Activated naive CD8-positive, alpha-beta T cell treated with anti-CD3 and anti-CD28 coated beads, Interleukin-2, amount 10 ng/mL, durations not matched to agents 7 days and 5 days (primary cell): ENCODE results near the gene CZIB. TPM values are rescaled to one million over a fixed set of nuclear protein-coding genes. Genes with fewer than 3 reads are reported as not detected.

Source experiments
- ATAC-seq: fragments of 150-1000 bp; cut with Tn5 transposase; one replicate; pipeline ENCODE4 v1.10.0; 2021; ENCODE audit warnings: low read depth, moderate library complexity
- POLR2A ChIA-PET: fragments of 350-600 bp; sonication (Branson Sonifier 250); formaldehyde crosslinking; loops from one replicate; lab custom pipeline; 2021; ENCODE audit warnings: antibody characterized with exemption; lab: Charles Lee
- DNase-seq: peaks from one replicate; pipeline ENCODE4 v3.0.0; 2021
- H3K27ac Mint-ChIP-seq: one replicate; pipeline ENCODE4 v1.8.0; 2022; ENCODE audit warnings: mild to moderate bottlenecking, mixed read lengths
- H3K27me3 Mint-ChIP-seq: one replicate; pipeline ENCODE4 v1.8.0; 2022; ENCODE audit warnings: mild to moderate bottlenecking, moderate library complexity, mixed read lengths
- H3K36me3 Mint-ChIP-seq: one replicate; pipeline ENCODE4 v1.8.0; 2021; ENCODE audit warnings: mild to moderate bottlenecking, mixed read lengths
- H3K4me1 Mint-ChIP-seq: one replicate; pipeline ENCODE4 v1.8.0; 2021; ENCODE audit warnings: mixed read lengths
- H3K4me3 Mint-ChIP-seq: one replicate; pipeline ENCODE4 v1.8.0; 2022; ENCODE audit warnings: mild to moderate bottlenecking, moderate library complexity, mixed read lengths
- H3K9me3 Mint-ChIP-seq: one replicate; pipeline ENCODE4 v1.8.0; 2021; ENCODE audit warnings: mixed read lengths
- total RNA-seq, 2 experiments: library from RNA; stranded (reverse); gene quantifications; one replicate each; pipeline ENCODE4 v1.2.3, GENCODE V29; 2021

Gene CZIB
- total RNA-seq, 2 experiments from 2014 or later, result 57.7 to 63.1 TPM

DNA sequence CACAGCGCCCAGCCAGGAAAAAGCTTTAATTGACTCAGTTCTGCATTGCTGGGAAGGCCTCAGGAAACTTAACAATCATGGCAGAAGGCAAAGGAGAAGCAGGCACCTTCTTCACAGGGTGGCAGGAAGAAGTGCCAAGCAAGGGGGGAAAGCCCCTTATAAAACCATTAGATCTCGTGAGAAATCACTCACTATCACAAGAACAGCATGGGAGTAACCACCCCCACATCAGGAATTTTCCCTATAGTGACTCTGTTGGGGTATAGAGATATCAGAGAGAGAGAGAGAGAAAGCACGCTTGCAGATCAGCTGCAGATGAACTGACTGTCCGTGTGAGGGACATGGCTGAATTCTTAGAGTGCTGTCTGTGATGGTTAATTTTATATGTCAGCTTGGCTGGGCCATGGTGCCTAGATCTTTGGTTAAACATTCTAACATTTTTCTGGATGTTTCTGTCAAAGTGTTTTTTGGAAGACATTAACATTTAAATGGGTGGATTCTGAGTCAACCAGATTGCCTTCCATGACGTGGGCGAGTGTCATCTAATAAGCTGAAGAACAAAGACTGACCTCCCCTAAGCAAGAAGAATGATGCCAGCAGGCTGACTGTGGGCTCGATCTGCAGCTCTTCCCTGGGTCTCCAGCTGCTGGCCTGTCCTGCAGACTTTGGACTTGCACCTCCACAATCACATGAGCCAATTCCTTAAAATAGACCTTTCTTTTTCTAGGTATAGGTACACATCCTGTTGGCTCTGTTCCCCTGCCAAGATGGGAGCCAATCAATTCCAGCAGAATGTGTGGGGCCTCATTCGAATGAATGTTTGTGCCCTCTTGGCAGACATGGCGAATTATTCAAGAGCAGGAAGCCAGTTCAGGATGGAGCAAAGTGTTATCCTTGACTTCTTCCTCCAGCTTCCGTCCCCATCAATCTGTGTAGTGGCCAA, 45.2 kb downstream of the CZIB start:
- no peaks in the 10 kb centered on the region for H3K9me3 Mint-ChIP-seq
- ATAC-seq (no peak), DNase-seq (no peak)
- H3K4me1 Mint-ChIP-seq, result peaks cover 3% of the 10 kb centered on the region
- H3K4me3 Mint-ChIP-seq, result no peak overlapping the region
- no peaks in the 10 kb centered on the region for H3K36me3 Mint-ChIP-seq
- H3K27ac Mint-ChIP-seq, result no peak overlapping the region
- peaks cover 21% of the 10 kb centered on the region for H3K27me3 Mint-ChIP-seq
- POLR2A ChIA-PET, result no interaction called here

DNA sequence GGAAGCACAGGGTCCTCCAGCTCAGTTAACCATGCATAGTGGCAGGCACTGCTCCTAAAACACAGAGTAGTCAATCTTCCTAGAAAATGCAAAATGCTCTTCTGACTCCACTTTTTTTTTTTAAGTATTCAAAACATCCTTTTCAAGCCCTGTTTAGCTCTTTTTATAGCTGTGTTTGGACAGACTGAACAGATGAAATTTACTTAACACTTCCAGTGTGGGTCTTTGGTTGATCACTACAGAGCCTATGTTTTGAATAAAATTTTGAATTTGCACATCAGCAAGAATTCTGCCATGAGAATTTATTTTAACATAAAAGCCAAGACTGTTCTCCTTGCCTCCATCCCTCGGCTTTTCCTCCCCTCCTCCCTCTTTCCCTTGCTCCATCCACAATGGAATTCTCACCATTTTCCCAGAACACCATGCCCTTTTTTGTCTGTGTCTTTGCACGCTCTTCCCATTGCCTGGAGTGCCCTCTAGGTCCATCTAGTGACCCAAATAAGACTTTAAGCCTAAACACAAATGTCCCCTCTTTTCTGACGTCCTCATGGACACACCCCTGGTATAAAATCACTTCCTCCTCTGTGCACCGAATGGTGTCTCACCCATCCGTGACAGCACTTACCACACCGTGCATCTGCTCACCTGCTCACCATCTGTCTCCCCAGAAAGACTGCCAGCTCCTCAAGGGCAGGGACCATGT, 47.9 kb downstream of the CZIB start:
- no peak for DNase-seq
- H3K9me3 Mint-ChIP-seq, result no peaks in the 10 kb centered on the region
- H3K4me1 Mint-ChIP-seq, result peaks cover 3% of the 10 kb centered on the region
- H3K27ac Mint-ChIP-seq, result no peak overlapping the region
- POLR2A ChIA-PET, result no interaction called here
- H3K4me3 Mint-ChIP-seq, result no peak overlapping the region
- peaks cover 17% of the 10 kb centered on the region for H3K27me3 Mint-ChIP-seq
- peak; percentile 54 for ATAC-seq
- H3K36me3 Mint-ChIP-seq, result no peaks in the 10 kb centered on the region

DNA sequence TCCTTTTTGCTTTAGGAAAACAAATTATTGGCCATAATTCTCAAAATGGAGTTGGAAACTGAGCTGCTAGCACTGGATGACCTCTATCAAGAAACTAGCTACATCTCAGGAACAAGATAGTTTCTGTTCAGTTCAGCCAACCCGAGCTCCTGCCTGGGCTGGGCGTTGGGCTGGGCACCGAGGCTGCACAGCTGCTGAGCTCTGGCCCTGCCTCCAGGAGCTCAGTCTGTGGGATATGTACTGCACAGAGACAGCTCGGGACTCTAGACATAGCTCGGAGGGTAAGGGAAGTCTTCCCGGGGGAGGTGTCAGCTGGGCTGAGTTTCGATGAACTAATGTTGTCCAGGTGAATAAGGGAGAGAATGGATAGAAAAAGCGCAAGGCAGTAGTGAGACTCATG, 53.5 kb downstream of the CZIB start:
- POLR2A ChIA-PET, result no interaction called here
- Mint-ChIP-seq H3K4me1 (no peaks in the 10 kb centered on the region), H3K4me3 (no peak overlapping the region), H3K27ac (no peak overlapping the region), H3K9me3 (no peaks in the 10 kb centered on the region), H3K36me3 (no peaks in the 10 kb centered on the region), H3K27me3 (peaks cover 30% of the 10 kb centered on the region)
- DNase-seq, result no peak
- no peak for ATAC-seq

DNA sequence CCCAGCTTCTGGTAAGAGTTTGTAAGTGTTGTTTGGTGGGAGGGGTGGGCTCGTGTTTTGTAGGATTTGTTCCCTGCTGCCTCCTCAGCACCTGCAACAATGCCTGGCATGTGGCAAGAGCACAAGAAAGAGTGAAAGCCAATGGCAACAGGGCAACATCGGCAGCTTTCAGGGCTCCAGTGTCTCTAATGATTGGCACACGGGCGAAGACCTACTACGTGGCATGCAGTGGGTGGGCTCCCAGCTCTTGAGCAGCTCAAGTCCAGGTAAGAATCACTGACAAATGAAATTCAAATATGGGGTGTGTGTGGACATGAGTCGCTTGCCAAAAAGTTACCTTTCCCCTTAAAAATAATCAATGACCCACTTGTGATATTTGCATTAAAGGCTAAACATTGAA, 54.1 kb downstream of the CZIB start:
- H3K36me3 Mint-ChIP-seq, result no peaks in the 10 kb centered on the region
- peaks cover 32% of the 10 kb centered on the region for H3K27me3 Mint-ChIP-seq
- no peaks in the 10 kb centered on the region for H3K4me1 Mint-ChIP-seq
- no peak for ATAC-seq
- no peak for DNase-seq
- no peaks in the 10 kb centered on the region for H3K9me3 Mint-ChIP-seq
- H3K27ac Mint-ChIP-seq, result no peak overlapping the region
- POLR2A ChIA-PET, result no interaction called here
- no peak overlapping the region for H3K4me3 Mint-ChIP-seq

DNA sequence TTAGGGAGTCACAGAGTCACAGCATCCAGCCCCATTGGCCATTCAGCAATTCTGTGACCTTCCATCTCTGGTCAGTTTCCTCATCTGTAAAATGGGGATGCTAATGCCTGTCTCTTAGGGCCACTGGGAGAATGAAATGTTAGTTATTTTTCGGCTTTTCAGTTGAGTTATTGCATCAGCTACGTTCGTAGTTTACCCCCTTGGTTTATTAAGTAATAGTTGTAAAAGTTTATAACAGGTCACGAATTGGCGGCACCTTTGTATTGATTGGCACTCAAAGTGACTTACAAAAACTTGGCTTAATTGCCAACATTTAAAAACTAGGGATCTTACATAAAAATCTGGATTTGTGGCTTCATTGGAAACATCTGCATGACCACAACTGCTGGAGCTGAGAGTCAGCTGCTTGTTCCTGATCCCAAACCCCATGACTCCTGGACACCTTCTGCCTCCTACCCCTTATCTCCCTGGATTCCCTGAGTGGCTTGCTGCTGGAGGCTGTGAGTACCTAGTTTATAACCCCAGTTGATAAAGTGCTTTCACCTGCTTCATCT, 54.9 kb downstream of the CZIB start:
- H3K36me3 Mint-ChIP-seq, result no peaks in the 10 kb centered on the region
- no peaks in the 10 kb centered on the region for H3K4me1 Mint-ChIP-seq
- peaks cover 29% of the 10 kb centered on the region for H3K27me3 Mint-ChIP-seq
- H3K27ac Mint-ChIP-seq, result no peak overlapping the region
- DNase-seq (no peak), ATAC-seq (no peak)
- H3K9me3 Mint-ChIP-seq, result no peaks in the 10 kb centered on the region
- POLR2A ChIA-PET, result no interaction called here
- no peak overlapping the region for H3K4me3 Mint-ChIP-seq

Other genes with a start within 250 kb of the CZIB start
- under 1 TPM in 1 of 2 experiments, not detected in 1; 0.14 TPM for gene PODN, start 158.4 kb downstream of the CZIB start, total RNA-seq
- not detected for gene SLC1A7, start 78.0 kb downstream of the CZIB start, total RNA-seq
- gene CPT2, start 23.8 kb downstream of the CZIB start, total RNA-seq, result 10 to 100 TPM; 15.5 to 18.1 TPM
- 10 to 100 TPM; 67.4 to 70.4 TPM for gene MAGOH, start 17.9 kb upstream of the CZIB start, total RNA-seq
- gene LRP8, start 107.4 kb upstream of the CZIB start, total RNA-seq, result 10 to 100 TPM; 45.0 to 54.3 TPM
- not detected for gene DMRTB1, start 238.8 kb upstream of the CZIB start, total RNA-seq